HEK293 (cell line): ENCODE data around the gene PMF1.

Experiments used
- CTCF ChIA-PET: fragments of 350-600 bp; formaldehyde crosslinking; extraction: SDS; loops from one replicate; lab custom pipeline; 2021; ENCODE audit warnings: antibody characterized with exemption; lab: Yijun Ruan, JAX
- POLR2A ChIA-PET: fragments of 300-600 bp; formaldehyde crosslinking; extraction: SDS; loops from one replicate; lab custom pipeline; 2020; ENCODE audit warnings: antibody characterized with exemption, inconsistent platforms; lab: Yijun Ruan, JAX
- H3K27ac ChIP-seq: fragments of 200-500 bp; sonication (Bioruptor generic); 2 replicates; pipeline ENCODE4 v1.5.1; 2014; ENCODE audit warnings: low read depth, low read length, control low read depth, inconsistent platforms; ENCODE audit errors: extremely low read depth
- H3K36me3 ChIP-seq, 2 experiments: fragments of 200-500 bp in 1 of 2; sonication (Bioruptor generic) in 1 of 2; 1 replicate in 1 of 2; 2 replicates in 1 of 2; pipeline ENCODE4 v1.5.1; 2014 to 2017; ENCODE audit warnings: inconsistent platforms in 2 of 2, low read length in 2 of 2; ENCODE audit not compliant: control insufficient read depth in 2 of 2, insufficient read depth in 1 of 2
- H3K4me1 ChIP-seq: fragments of 200-500 bp; sonication (Bioruptor generic); 2 replicates; pipeline ENCODE4 v1.5.1; 2014; ENCODE audit warnings: mild to moderate bottlenecking, low read length, inconsistent platforms; ENCODE audit not compliant: control insufficient read depth, insufficient read depth
- H3K4me3 ChIP-seq: 2 replicates; pipeline ENCODE4 v1.5.1; 2011; ENCODE audit warnings: low read depth, mild to moderate bottlenecking, control low read depth, low read length, moderate library complexity
- H3K9me3 ChIP-seq: fragments of 200-500 bp; sonication (Bioruptor generic); 2 replicates; pipeline ENCODE4 v1.5.1; 2014; ENCODE audit warnings: low read depth, low read length, inconsistent platforms; ENCODE audit not compliant: control insufficient read depth, insufficient read depth
- BCL11A ChIP-seq: fragments of 450-650 bp; formaldehyde crosslinking; IDR thresholded peaks from 2 replicates; pipeline ENCODE4 v1.5.1; 2016; ENCODE audit warnings: low read depth, missing biosample characterization, missing genetic modification characterization
- CTCF ChIP-seq: fragments of 450-650 bp; formaldehyde crosslinking; IDR thresholded peaks from 2 replicates; pipeline ENCODE4 v1.5.1; 2016; ENCODE audit warnings: missing biosample characterization, missing genetic modification characterization
- EGR2 ChIP-seq: fragments of 450-650 bp; formaldehyde crosslinking; IDR thresholded peaks from 2 replicates; pipeline ENCODE4 v1.5.1; 2016; ENCODE audit warnings: low read depth, missing biosample characterization, missing genetic modification characterization
- ELK4 ChIP-seq: IDR thresholded peaks from 2 replicates; pipeline ENCODE4 v1.6.1; 2011; ENCODE audit warnings: mild to moderate bottlenecking, low read depth, low read length, borderline replicate concordance
- GFI1B ChIP-seq: fragments of 450-650 bp; formaldehyde crosslinking; IDR thresholded peaks from 2 replicates; pipeline ENCODE4 v1.5.1; 2016; ENCODE audit warnings: missing biosample characterization, missing genetic modification characterization
- PRDM1 ChIP-seq: fragments of 450-650 bp; formaldehyde crosslinking; IDR thresholded peaks from 2 replicates; pipeline ENCODE4; 2016; ENCODE audit warnings: missing biosample characterization, missing genetic modification characterization
- ZBTB21 ChIP-seq: fragments of 450-650 bp; formaldehyde crosslinking; IDR thresholded peaks from 2 replicates; pipeline ENCODE4 v1.5.1; 2017; ENCODE audit warnings: missing biosample characterization, missing genetic modification characterization
- ZBTB6 ChIP-seq: fragments of 450-650 bp; formaldehyde crosslinking; IDR thresholded peaks from 2 replicates; pipeline ENCODE4 v1.5.1; 2017; ENCODE audit warnings: missing biosample characterization, missing genetic modification characterization
- ZBTB7A ChIP-seq: fragments of 450-650 bp; formaldehyde crosslinking; IDR thresholded peaks from 2 replicates; pipeline ENCODE4 v1.5.1; 2016; ENCODE audit warnings: low read depth, missing biosample characterization, missing genetic modification characterization
- ZFP69B ChIP-seq: fragments of 450-650 bp; formaldehyde crosslinking; IDR thresholded peaks from 2 replicates; pipeline ENCODE4 v1.5.1; 2016; ENCODE audit warnings: missing biosample characterization, missing genetic modification characterization
- ZNF114 ChIP-seq: fragments of 450-650 bp; formaldehyde crosslinking; IDR thresholded peaks from 2 replicates; pipeline ENCODE4 v1.5.0; 2017; ENCODE audit warnings: missing biosample characterization, missing genetic modification characterization
- ZNF133 ChIP-seq: fragments of 450-650 bp; formaldehyde crosslinking; IDR thresholded peaks from 2 replicates; pipeline ENCODE4 v1.5.1; 2016; ENCODE audit warnings: missing biosample characterization, missing genetic modification characterization
- ZNF24 ChIP-seq: fragments of 450-650 bp; formaldehyde crosslinking; IDR thresholded peaks from 2 replicates; pipeline ENCODE4 v1.5.1; 2016; ENCODE audit warnings: missing biosample characterization, missing genetic modification characterization
- ZNF248 ChIP-seq: fragments of 450-650 bp; formaldehyde crosslinking; IDR thresholded peaks from 2 replicates; pipeline ENCODE4 v1.5.1; 2017; ENCODE audit warnings: missing biosample characterization, missing genetic modification characterization
- ZNF311 ChIP-seq: fragments of 450-650 bp; formaldehyde crosslinking; IDR thresholded peaks from 2 replicates; pipeline ENCODE4 v1.5.1; 2017; ENCODE audit warnings: missing biosample characterization, missing genetic modification characterization, borderline replicate concordance
- ZNF488 ChIP-seq: fragments of 450-650 bp; formaldehyde crosslinking; IDR thresholded peaks from 2 replicates; pipeline ENCODE4 v1.5.1; 2016; ENCODE audit warnings: missing biosample characterization, missing genetic modification characterization
- ZNF510 ChIP-seq: fragments of 450-650 bp; formaldehyde crosslinking; IDR thresholded peaks from 2 replicates; pipeline ENCODE4 v1.5.1; 2018; ENCODE audit warnings: mild to moderate bottlenecking, missing genetic modification characterization, missing biosample characterization; ENCODE audit not compliant: insufficient replicate concordance
- ZNF518A ChIP-seq: fragments of 450-650 bp; formaldehyde crosslinking; conservative IDR thresholded peaks from 2 replicates; pipeline ENCODE4 v1.5.1; 2016; ENCODE audit warnings: low read depth, missing biosample characterization, missing genetic modification characterization
- ZNF555 ChIP-seq: fragments of 450-650 bp; formaldehyde crosslinking; conservative IDR thresholded peaks from 2 replicates; pipeline ENCODE4 v1.5.1; 2017; ENCODE audit warnings: missing biosample characterization, mild to moderate bottlenecking, missing genetic modification characterization, inconsistent platforms
- ZNF560 ChIP-seq: fragments of 450-650 bp; formaldehyde crosslinking; IDR thresholded peaks from 2 replicates; pipeline ENCODE4 v1.5.1; 2017; ENCODE audit warnings: missing biosample characterization, missing genetic modification characterization, borderline replicate concordance
- ZNF621 ChIP-seq: fragments of 450-650 bp; formaldehyde crosslinking; IDR thresholded peaks from 2 replicates; pipeline ENCODE4 v1.5.1; 2017; ENCODE audit warnings: missing biosample characterization, missing genetic modification characterization
- ZNF747 ChIP-seq: fragments of 450-650 bp; formaldehyde crosslinking; IDR thresholded peaks from 2 replicates; pipeline ENCODE4 v1.5.1; 2016; ENCODE audit warnings: missing biosample characterization, missing genetic modification characterization
- ZNF791 ChIP-seq: fragments of 450-650 bp; formaldehyde crosslinking; IDR thresholded peaks from 2 replicates; pipeline ENCODE4 v1.5.1; 2016; ENCODE audit warnings: missing biosample characterization, missing genetic modification characterization
- ZNF792 ChIP-seq: fragments of 450-650 bp; formaldehyde crosslinking; IDR thresholded peaks from 2 replicates; pipeline ENCODE4 v1.5.1; 2016; ENCODE audit warnings: missing biosample characterization, missing genetic modification characterization

The PMF1 gene

GRCh38 chr1:156270314-156270713 is 57.5 kb downstream of the PMF1 start:
- H3K4me1 ChIP-seq: no peaks in the 10 kb centered on the region
- no peaks in the 10 kb centered on the region for H3K9me3 ChIP-seq
- no peak overlapping the region for H3K4me3 ChIP-seq
- peaks cover 73 to 97% of the 10 kb centered on the region in 2 experiments for H3K36me3 ChIP-seq
- TF ChIP-seq ZNF518A (tag by site-specific recombination) (no peak), ZBTB21 (tag by site-specific recombination) (no peak), ZNF488 (no peak), ZNF114 (tag by site-specific recombination) (no peak), ZNF133 (tag by site-specific recombination) (no peak), ZNF510 (tag by site-specific recombination) (no peak), ZNF792 (tag by site-specific recombination) (no peak), ZNF747 (tag by site-specific recombination) (no peak), GFI1B (tag by site-specific recombination) (no peak), ZNF311 (tag by site-specific recombination) (no peak), ZBTB6 (tag by site-specific recombination) (no peak), ZNF248 (tag by site-specific recombination) (no peak)
- no peak overlapping the region for H3K27ac ChIP-seq
- POLR2A ChIA-PET: interaction anchor here (0.7 kb wide), 1 partner anchor 12 kb away, joined by 3 read pairs; the partner anchor contains the start of gene SMG5
- CTCF ChIA-PET: no interaction called here

- ChIA-PET POLR2A (no interaction called here), CTCF (no interaction called here)
- peaks cover 56 to 89% of the 10 kb centered on the region in 2 experiments; a peak in 2 of 3 replicates for H3K36me3 ChIP-seq
- no peak for TF ChIP-seq BCL11A (tag by site-specific recombination)
- TF ChIP-seq ZNF555 (tag by site-specific recombination): no peak
- no peak for TF ChIP-seq ZNF560
- peaks cover 4% of the 10 kb centered on the region; the same call in 1 of the 2 replicates for H3K4me1 ChIP-seq
- H3K4me3 ChIP-seq: no peak overlapping the region
- no peak overlapping the region for H3K27ac ChIP-seq
- no peaks in the 10 kb centered on the region for H3K9me3 ChIP-seq
Measured at GRCh38 chr1:156276532-156276931, 63.7 kb downstream of the PMF1 start.

GRCh38 chr1:156276966-156277381 is 64.2 kb downstream of the PMF1 start:
- no peak overlapping the region for H3K4me3 ChIP-seq
- peaks cover 4% of the 10 kb centered on the region; the same call in 1 of the 2 replicates for H3K4me1 ChIP-seq
- H3K36me3 ChIP-seq: peaks cover 52 to 85% of the 10 kb centered on the region in 2 experiments; a peak in 2 of 3 replicates
- H3K27ac ChIP-seq: no peak overlapping the region
- TF ChIP-seq ZNF621 (no peak), ZBTB7A (tag by site-specific recombination) (no peak), PRDM1 (tag by site-specific recombination) (peak; percentile 70), CTCF (tag by site-specific recombination) (no peak), EGR2 (tag by site-specific recombination) (no peak), ZNF791 (tag by site-specific recombination) (no peak), ZNF24 (tag by site-specific recombination) (no peak), ZFP69B (tag by site-specific recombination) (no peak), ELK4 (no peak)
- POLR2A ChIA-PET: no interaction called here
- H3K9me3 ChIP-seq: no peaks in the 10 kb centered on the region
- CTCF ChIA-PET: no interaction called here
